SK-N-SH treated with all-trans-retinoic acid at 6 μM for 48 hours (cell line): Measurements from ENCODE around the gene ATP6AP1.

Experiments used
- CREB5 ChIP-seq: fragments of 250-450 bp; sonication (Bioruptor Pico); IDR thresholded peaks from 2 replicates; pipeline ENCODE4 v1.5.1; 2020; ENCODE audit warnings: low read depth, mild to moderate bottlenecking, moderate library complexity
- ISL1 ChIP-seq: fragments of 250-450 bp; sonication (Bioruptor Pico); IDR thresholded peaks from 2 replicates; pipeline ENCODE4 v2.1.2; 2022; ENCODE audit warnings: mild to moderate bottlenecking, moderate library complexity
- RARB ChIP-seq: fragments of 250-450 bp; sonication (Bioruptor Pico); IDR thresholded peaks from 2 replicates; pipeline ENCODE4 v1.8.0; 2021; ENCODE audit warnings: mild to moderate bottlenecking, moderate library complexity
- TCF4 ChIP-seq: fragments of 250-450 bp; sonication (Bioruptor Pico); IDR thresholded peaks from 2 replicates; pipeline ENCODE4 v1.8.0; 2021; ENCODE audit warnings: mild to moderate bottlenecking, moderate library complexity, borderline replicate concordance
- ZC3H10 ChIP-seq: fragments of 250-450 bp; sonication (Bioruptor Pico); IDR thresholded peaks from 2 replicates; pipeline ENCODE4 v1.5.1; 2021; ENCODE audit warnings: mild to moderate bottlenecking, moderate library complexity
- ZFP3 ChIP-seq: fragments of 250-450 bp; sonication (Bioruptor Pico); IDR thresholded peaks from 2 replicates; pipeline ENCODE4 v1.5.0; 2020; ENCODE audit warnings: mild to moderate bottlenecking, moderate library complexity
- ZNF565 ChIP-seq: fragments of 450-650 bp; formaldehyde crosslinking; conservative IDR thresholded peaks from 2 replicates; pipeline ENCODE4 v1.5.0; 2020; ENCODE audit warnings: low read depth, mild to moderate bottlenecking, moderate library complexity
- ZNF70 ChIP-seq: fragments of 450-650 bp; formaldehyde crosslinking; IDR thresholded peaks from 2 replicates; pipeline ENCODE4 v1.5.0; 2020; ENCODE audit warnings: mild to moderate bottlenecking, moderate library complexity
- TF ChIP-seq, protein P1 (sequence below): fragments of 250-450 bp; sonication (Bioruptor Pico); IDR thresholded peaks from 2 replicates; pipeline ENCODE4 v1.5.1; 2021; ENCODE audit warnings: mild to moderate bottlenecking, moderate library complexity
- TF ChIP-seq, protein P2 (sequence below): fragments of 250-450 bp; sonication (Bioruptor Pico); IDR thresholded peaks from 2 replicates; pipeline ENCODE4 v1.8.0; 2020; ENCODE audit warnings: mild to moderate bottlenecking, moderate library complexity, borderline replicate concordance

DNA sequence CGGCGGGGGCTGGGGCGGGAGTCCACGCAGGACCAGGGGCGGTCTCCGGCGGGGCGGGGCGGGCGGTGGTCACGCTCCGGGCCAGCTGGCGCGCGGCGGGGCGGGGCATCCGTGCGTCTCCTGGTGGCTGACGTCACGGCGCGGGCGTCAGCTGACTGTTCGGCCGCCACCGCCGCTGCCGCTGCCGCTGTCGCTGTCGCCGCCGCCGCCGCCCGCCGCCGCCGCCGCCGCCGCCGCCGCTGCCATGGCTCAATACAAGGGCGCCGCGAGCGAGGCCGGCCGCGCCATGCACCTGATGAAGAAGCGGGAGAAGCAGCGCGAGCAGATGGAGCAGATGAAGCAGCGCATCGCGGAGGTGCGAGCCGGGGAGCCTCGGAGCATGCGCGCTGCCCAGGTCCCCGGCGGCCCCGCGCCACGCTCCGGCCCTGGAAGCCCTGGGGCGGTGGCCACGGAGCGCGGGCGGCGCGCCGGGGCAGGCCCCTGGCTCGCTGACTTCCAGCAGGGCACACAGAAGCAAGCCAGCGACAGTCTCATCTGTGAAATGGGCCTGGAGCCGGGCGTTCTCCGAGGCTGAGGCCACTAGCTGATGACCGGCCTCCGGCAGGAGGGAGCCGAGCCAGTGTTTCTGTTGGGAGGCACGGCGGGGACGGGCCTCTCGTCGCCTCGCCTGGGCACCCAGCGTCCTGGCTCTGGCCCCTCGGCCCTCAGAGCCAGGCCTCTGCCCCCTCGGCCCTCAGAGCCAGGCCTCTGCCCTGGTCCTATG lies 15.7 kb downstream of the ATP6AP1 start, which contains the start of gene FAM50A:
- TF ChIP-seq ZNF565 (CRISPR knock-in tag), result no peak
- TF ChIP-seq ZNF70, result no peak
- TF ChIP-seq TCF4 (CRISPR knock-in tag), result no peak
- TF ChIP-seq ISL1 (CRISPR knock-in tag), result no peak
- no peak for TF ChIP-seq CREB5
- TF ChIP-seq ZFP3 (CRISPR knock-in tag), result no peak
- TF ChIP-seq, protein P1, sequence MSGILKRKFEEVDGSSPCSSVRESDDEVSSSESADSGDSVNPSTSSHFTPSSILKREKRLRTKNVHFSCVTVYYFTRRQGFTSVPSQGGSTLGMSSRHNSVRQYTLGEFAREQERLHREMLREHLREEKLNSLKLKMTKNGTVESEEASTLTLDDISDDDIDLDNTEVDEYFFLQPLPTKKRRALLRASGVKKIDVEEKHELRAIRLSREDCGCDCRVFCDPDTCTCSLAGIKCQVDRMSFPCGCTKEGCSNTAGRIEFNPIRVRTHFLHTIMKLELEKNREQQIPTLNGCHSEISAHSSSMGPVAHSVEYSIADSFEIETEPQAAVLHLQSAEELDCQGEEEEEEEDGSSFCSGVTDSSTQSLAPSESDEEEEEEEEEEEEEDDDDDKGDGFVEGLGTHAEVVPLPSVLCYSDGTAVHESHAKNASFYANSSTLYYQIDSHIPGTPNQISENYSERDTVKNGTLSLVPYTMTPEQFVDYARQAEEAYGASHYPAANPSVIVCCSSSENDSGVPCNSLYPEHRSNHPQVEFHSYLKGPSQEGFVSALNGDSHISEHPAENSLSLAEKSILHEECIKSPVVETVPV (CRISPR knock-in tag), result no peak
- TF ChIP-seq, protein P2, sequence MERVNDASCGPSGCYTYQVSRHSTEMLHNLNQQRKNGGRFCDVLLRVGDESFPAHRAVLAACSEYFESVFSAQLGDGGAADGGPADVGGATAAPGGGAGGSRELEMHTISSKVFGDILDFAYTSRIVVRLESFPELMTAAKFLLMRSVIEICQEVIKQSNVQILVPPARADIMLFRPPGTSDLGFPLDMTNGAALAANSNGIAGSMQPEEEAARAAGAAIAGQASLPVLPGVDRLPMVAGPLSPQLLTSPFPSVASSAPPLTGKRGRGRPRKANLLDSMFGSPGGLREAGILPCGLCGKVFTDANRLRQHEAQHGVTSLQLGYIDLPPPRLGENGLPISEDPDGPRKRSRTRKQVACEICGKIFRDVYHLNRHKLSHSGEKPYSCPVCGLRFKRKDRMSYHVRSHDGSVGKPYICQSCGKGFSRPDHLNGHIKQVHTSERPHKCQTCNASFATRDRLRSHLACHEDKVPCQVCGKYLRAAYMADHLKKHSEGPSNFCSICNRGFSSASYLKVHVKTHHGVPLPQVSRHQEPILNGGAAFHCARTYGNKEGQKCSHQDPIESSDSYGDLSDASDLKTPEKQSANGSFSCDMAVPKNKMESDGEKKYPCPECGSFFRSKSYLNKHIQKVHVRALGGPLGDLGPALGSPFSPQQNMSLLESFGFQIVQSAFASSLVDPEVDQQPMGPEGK, result no peak
- TF ChIP-seq ZC3H10 (CRISPR knock-in tag), result no peak
- no peak for TF ChIP-seq RARB
